ENCODE results near the gene PRR14.

DNA sequence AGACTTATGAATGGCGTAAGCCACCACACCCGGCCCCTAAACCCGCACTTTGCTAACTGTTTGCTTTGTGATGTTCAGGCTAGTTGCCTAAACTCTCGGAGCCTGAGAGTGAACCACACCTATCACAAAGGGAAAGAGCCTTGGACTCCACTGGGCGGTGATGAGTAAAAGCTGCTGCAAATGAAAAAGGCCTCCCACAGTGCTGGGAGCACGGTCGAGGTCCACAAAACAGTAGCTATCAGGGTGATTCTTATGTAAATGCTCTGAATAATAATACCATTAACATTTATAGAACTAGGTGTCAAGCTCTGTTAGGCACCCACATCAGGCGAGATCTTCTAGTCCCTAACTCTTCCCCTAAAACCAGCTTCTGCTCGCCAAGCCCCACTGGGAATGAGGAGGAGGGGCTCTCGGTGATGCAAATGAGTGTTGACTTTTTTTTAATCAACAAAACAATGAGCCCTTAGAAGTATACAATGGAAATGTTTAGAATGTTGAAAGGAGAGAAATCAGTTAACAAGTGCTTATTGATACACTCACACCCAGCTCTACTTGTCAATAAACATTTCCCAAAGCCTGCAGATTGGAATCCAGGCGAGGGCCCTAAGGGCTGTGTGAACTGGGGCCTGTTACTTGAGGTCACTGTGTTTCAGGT lies 27.3 kb downstream of the PRR14 start:
- no peak for TF ChIP-seq POLR2A (IDR thresholded peaks at IDR 0.05)
- no peak for TF ChIP-seq CTCF (IDR thresholded peaks at IDR 0.05)

All from adrenal gland (tissue), 5 donors.